GM18517 (cell line): Measurements from ENCODE around the gene IPCEF1.

Experiments
- ATAC-seq: cut with Tn5 transposase; IDR thresholded peaks from one replicate; pipeline ENCODE4 v1.9.1; 2021; ENCODE audit warnings: mild to moderate bottlenecking, moderate library complexity; ENCODE audit not compliant: unreplicated experiment

Gene IPCEF1

DNA sequence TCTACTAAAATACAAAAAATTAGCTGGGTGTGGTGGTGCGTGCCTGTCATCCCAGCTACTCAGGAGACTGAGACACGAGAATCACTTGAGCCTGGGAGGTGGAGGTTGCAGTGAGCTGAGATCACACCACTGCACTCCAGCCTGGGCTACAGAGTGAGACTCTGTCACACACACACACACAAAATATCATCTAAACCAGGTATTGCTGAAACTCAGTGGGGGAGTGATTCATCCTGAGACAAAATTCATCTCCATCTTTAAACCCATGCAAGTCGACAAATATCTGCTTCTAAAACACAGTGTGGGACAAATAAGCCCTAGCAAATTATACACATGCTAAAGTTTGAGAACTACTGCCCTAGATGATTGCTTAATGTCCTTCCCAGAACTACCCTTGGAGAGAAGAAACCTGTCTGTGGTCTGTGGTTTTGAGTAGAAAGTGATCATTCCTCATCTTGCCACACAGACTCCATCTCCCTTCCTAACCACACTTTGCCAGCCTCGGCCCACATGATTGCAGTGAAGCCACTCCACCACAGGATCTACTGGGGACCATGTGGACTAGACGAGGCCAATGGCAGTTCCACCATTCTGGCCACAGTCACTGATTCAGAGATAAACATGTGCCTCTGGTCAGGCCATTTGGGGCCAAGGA lies 187.3 kb downstream of the IPCEF1 start:
- no peak for ATAC-seq

DNA sequence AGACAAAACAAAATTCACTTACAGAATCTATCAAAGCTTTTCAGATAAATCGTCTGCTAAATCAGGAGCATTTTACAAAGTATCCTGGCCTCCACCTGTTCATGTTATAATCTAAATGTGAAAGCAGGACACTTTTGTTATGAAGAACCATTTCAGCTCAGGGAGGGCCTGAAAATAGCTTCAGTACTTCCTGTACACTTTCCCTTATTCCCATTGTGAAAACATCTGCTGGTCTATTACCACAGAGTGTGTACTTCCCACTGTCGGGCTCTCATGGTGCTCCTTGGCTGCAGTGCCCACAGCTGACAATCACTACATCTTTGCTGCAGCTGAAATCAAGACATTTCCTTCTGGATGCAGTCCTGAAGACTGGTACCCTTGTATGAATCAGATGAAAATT lies 189.5 kb downstream of the IPCEF1 start:
- ATAC-seq, result no peak

DNA sequence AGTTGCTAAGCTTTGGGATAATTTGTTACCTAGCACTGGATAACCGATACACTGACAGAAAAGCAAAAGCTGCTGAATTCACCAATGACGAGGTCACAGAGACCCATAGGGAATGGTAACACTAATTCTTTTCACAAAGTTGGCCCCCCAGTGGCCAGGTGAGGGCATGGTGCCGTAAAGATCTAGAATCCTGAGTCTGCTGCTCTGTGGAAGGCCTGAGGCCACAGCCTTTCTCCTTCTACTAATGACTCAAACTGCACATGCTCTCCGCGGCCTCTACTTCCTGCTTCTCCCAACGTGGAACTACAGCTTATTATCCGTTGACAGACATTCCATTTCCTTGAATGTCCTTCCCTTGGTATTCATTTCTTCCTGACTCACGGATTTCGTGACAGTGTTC lies 190.5 kb downstream of the IPCEF1 start:
- ATAC-seq, result no peak

DNA sequence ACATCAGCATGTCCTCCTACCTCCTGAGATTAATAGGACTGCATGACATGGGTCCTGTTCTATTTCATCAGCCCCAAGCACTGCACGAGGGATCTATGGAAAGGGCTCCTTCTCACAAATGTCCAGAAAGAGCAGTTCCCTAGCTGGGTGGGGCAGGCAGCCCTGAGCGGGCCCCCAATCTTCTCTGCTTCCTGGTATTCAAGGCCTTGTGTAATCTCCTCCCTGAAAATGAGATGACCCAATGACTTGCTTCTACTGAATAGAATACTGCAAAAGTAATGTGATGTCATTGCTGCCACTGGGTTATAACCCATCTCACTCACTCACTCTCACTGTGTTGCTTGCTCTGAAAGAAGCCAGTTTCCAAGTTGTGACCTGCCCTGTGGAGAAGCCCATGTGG lies 191.1 kb downstream of the IPCEF1 start:
- no peak for ATAC-seq

DNA sequence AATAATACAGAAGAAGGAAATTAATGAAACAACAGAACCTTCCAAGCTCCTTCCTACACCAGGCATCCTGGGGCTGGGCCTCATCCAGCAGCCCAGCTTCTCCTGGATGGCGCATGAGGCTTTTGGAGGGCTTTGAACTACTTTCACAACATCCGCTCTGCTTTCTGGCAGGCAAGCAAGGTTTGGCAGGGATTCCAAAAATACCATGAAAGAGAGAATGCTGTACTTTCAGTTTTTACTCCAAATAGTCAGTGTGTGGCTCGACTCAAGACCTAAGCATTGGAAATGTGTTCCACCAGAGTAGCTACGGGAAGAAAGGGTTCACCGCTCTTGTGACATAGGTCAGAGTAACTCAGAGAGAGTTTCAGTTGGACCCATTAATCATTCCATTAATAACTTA lies 192.2 kb downstream of the IPCEF1 start:
- no peak for ATAC-seq

DNA sequence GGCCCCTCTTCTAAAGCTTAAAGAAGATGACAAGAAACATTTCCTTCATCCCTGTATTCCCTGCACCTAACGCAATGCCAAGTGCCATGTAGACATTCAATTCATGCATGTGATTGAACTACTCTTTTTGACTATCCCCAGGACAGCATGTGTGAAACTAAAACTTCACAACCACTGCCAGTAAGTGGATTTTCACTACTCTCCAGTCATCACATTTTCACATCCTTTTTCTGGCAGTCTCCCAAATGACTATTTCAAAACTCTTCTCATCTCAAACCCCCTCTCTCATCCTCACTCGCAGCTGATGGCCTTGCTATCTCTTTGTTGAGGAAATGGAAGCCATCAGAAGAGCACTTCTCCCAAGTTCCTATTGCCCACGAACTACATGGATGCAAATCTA lies 194.9 kb downstream of the IPCEF1 start:
- peak; percentile 82 for ATAC-seq

DNA sequence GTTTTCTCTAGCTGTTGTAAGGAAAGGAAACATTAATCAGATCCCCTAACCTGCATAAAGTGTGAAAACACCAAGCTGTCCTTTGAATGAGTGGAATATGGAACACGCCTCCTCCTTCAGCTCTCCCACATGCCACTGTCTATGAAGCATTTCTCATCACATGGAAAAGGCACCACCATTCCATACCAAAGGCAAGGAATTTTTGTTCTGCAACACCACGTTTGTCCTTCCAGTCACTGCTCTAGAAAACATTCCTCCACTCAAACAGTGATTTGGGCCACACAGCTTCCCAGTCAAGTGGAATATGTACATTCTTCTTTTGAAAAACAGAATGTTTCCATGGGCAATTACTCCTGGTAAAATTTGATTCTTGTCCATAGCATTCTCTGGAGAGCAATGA lies 197.5 kb downstream of the IPCEF1 start:
- no peak for ATAC-seq

DNA sequence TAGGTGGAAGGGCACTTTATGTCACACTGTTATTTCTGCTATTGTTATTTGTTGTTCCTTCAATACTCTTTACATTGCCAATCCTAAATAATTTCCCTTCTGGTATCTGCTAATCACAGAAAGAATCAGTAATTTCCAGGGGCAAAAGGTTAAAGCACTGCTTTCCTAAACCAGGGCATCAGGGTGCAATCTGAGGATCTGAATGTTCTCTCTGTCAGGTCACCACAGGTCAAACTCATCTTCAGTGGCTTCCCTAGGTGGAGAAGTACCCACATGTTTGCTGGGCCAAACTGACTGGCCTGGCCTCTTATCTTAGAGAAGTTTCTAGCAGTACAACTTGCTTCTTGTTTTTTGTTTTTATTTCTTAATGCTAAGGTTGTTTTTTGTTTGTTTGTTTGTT lies 198.9 kb downstream of the IPCEF1 start:
- no peak for ATAC-seq

DNA sequence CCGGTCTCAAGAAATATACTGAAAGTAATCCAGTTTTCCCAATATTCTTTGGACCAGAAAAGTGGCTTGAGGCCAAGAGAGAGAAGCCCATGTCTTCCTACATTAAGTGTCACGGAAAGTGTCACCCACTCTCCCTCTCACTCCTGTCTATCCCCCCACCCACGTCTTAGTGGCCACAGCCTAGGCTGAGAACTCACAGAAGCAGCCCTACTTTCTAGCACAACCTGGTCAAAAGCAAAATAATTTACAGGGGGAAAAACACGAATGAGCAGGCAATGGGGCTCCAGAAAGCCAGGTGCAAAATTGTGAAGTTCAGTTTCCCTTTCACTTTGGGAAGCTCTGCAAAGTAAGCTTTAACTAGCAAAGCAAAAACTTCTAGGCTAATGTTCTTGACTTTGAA lies 199.5 kb downstream of the IPCEF1 start:
- peak; percentile 66 for ATAC-seq

DNA sequence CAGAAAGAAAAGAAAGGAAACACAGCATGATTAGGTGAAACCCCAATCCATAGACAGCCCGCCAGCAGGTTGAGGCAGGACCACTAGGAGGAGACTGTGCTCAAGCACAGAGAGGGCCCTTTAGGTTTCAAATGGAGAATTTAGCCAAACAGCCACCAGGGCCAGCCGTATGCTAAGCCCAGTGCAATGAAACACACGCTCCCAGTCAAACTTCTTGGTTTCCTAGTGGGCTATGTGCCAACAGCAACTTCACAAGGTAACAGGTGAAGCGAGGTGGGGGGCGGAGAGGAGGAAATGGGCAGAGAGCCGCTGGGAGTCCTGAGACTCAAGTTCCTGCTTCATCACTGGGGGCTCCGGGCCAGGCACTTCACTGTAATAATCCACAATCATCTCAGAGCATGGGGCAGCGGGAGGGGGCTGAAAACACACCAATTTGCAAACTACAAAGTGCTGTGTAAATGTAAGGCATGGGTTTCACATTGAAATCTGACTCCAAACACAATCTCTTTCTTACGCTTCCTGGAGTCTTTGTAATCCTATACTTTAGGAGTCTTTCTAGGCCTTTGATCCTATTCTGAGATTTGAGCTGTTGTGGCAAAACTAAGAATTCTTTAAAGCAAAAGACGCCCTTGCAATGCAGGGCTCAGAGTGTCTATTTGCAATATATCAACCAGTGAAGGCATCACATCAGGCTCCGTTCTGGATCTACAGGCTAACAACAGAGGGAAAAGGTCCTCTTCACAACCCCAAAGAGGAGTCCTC lies 200.3 kb downstream of the IPCEF1 start:
- ATAC-seq, result peak; percentile 80

DNA sequence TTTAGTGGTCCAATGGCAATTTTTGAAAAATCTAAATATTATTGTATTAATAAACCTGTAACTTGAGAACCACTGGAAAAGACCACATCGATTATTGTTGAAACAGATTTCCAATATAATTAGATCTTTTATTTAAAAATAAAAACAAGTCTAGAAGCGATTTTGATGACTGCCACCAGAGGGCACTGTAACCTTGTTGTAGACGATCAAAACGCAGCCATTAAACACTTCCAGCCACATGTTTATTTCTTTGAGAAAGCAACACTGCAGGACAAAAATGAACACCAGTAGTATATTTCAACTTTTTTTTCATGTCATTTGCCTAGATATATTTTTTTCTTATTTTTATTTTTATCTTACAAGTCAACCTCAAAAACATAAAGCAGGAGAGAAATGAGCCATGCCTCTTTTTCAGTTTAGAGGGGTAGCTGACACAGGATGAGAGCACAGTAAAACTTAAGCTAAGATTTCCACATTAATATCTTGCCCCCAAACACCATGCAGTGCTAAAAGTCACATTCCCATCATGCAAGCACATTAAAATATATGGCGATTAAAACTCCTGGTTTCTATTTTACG lies 202.1 kb downstream of the IPCEF1 start:
- no peak for ATAC-seq

DNA sequence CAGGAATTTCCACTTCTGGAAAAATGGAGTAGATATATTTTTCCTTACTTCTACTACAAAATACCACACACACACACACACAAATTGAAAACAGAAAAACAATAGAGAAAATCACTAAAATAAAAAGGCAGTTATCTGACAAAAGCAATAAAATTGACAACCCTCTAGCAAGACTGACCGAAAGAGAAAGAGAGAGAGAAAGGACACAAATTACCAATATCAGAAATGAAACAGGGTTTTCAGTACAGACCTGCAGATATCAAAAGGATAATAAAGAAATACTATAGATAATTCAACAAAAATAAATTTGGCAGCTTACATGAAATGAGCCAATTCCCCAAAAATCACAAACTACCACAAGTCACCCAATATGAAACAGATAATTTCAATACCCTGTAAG lies 212.8 kb downstream of the IPCEF1 start:
- no peak for ATAC-seq

DNA sequence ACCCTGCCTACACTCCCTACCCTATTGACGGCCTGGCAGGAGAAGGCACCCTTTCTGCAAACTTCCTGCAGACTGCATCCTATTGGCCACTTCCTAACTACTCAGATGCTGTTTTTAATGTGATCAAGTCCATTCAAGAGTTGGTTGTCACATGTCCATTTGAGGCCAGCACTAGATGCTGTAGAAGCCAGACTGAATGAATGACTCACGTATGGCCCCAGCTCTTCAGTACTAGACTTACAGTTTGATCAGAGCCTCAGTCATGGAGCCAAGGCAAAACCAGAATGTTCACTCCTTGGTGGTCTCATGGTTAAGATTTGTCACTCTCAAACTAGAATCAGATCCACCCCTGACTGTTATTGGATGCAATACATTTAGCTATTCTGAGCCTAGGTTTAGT lies 215.9 kb downstream of the IPCEF1 start:
- ATAC-seq, result no peak

DNA sequence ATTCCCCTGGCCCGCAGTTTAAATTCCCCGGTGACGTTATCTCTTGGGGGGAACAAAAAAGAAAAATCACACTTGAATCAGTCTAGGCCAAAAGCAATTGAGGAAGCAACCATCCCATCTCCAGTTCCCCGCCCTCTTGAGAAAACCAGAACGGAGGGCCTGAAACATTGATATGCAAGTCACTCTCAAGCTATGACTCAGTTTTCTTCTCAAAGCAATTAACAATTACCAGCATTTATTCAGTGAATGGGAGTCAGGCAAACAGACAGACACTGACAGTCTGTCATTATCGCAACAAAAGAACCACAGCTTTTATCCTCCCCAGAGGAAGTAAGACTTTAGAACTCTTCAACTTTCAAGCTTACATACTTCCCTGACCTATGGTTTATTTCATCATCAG lies 216.7 kb downstream of the IPCEF1 start:
- no peak for ATAC-seq

DNA sequence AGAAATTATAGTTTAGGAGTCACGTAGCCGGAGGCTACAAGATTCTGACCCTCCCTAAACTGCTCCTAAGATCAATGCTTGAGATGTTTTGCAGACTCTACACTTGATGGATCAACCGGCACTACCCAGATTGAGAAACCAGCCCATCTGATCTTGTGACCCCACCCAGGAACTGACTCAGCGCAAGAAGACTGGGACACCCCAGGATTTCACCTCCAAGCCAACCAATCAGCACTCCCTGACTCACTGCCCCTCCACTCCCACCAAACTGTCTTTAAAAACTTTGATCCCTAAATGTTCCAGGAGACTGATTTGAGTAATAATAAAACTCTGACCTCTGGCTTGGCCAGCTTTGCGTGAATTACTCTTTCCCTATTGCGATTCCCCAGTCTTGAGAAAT lies 217.8 kb downstream of the IPCEF1 start:
- ATAC-seq, result no peak

DNA sequence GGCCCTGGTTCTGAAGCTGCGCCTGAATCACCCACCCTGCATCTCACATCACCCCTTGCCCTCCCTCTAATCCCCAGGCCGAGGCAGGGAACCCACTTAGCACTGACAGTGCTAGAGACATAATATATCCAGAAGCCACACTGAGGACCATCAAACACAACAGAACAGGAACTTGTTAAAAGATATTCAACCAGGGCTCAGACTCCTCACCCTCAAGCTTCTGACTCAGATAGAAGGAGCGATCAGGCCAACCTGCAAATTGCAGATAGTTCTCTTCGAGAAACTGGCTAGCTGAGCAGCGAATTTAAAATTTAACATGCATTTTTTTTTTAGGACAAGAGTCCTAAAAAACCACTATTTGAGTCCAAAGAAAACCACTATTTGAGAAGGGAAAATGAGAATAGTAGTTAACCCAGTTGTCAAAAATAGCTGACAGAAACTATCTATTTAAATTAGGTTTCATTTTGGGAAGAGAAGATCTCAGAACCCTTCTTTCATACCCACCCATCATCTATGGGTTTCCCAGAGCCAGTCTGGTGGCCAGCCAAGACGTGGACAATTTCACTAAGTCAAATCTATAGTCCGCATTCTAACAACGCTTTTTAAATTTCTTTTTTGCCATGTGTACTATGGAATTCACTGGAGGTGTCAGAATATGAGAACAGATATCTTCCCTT lies 222.0 kb downstream of the IPCEF1 start:
- no peak for ATAC-seq

DNA sequence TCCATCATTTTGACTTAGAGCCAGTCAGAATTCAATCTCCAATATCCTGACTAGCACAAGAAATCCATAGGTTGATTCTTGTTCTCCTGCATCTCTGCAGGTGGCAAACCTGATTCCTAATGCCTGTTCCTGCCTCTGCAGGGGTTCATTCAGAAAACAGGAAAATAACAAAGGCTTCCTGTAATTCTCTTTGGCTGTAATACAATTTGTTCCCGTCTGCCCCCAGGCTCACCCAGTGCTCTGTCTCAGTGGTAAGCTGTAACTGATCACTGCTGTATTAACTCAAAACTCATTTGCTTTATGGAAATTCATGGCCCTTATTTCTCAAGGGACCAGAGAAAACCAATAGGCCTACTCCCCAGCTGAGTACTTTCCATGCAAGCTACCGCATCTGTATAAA lies 228.9 kb downstream of the IPCEF1 start:
- no peak for ATAC-seq

DNA sequence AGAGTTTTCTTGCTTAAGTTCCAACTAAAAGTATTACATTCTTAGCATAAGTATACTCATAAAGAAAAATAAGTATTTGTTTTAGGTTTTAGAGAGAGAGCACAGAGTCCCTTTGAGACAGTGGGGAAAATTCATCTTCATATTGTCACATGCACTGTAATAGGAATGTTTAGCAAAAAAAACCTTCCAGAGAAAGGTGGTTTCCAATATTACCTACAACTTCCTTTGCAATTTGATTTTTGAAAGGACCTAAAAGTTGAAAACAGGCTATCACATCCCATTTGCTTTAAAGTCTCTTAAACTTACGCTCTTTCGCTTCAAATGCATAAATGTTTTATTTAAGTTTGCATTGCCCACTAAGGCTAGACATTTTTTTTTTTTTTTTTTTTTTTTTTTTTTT lies 231.2 kb downstream of the IPCEF1 start:
- no peak for ATAC-seq

DNA sequence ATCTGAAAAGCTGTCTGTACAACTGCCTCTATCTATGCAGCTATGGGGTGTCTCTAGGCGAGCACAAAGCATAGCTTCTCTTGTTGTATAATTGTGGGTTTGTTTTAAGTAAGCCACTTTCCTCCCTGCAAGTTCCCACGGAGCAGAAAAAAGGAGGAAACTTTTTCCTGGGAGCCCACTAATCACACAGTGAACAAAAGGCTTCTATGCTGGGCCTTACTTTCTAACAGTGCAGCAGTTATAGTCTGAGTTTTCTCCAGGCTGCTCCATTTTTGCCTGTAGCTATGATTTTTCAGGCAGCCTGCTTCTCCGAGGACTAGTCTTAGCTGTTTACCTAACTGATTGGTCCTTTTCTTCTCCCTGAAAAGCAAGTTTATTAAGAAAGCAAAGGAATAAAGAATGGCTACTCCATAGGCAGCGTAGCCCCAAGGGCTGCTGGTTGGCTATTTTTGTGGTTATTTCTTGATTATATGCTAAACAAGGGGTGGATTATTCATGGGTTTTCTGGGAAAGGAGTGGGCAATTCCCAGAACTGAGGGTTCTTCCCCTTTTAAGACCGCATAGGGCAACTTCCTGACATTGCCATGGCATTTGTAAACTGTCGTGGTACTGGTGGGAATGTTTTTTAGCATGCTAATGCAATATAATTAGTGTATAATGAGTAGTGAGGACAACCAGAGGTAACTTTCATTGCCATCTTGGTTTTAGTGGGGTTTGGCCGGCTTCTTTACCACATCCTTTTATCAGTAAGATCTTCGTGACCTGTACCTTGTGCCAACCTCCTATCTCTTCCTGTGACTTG lies 233.2 kb downstream of the IPCEF1 start:
- no peak for ATAC-seq

DNA sequence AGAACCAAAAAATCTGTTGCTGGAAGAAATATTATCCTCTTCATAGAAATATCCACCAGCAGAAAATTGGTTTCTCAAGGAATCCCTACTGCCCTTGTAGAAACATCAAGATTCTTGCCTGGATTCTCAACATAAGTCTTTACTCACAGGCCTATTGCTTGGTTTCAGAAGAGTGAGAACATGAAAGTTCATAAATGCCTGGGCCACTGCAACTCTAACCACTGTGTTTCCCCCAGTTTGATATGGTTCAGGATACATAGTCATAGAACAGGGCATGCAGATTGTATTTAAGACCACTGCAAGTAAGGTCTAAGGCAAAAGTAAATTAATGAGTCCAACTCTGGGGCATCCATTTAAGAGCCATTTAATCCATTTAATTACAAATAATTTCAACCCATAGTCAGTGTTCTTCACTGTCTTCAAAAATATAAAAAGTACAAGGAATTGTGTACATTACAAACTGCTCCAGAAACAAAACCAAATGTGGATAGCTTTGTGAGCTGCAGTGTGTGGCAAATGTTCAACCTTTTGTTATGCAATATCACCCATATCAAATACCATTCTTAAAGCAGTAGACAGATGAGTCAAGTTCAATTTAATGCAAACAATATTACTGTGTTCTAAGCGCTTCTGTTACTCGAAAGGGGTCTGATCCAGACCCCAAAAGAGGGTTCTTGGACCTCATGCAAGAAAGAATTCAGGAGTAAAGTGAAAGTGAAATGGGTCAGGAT lies 234.2 kb downstream of the IPCEF1 start:
- ATAC-seq, result no peak
